DOHH2 (cell line): Measurements from ENCODE around the gene MALRD1.

Experiments
- CTCF ChIP-seq: fragments of 200-600 bp; sonication (generic); IDR thresholded peaks from one replicate; pipeline ENCODE4 v1.5.1; 2014; ENCODE audit warnings: antibody characterized with exemption, mild to moderate bottlenecking, low read depth, low read length; ENCODE audit not compliant: poor library complexity, severe bottlenecking
- EZH2phosphoT487 ChIP-seq: fragments of 200-600 bp; sonication (generic); IDR thresholded peaks from 2 replicates; pipeline ENCODE4 v1.6.1; 2017; ENCODE audit warnings: borderline replicate concordance, mild to moderate bottlenecking, antibody characterized with exemption, low read length, moderate library complexity, mixed read lengths

GRCh38 chr10:19606968-19607367, 558.4 kb downstream of the MALRD1 start:
- no peak for TF ChIP-seq CTCF
- TF ChIP-seq EZH2phosphoT487, result no peak
